GM19023 (cell line): ENCODE data around the gene SUPT20H.
"Not testable (repeated sequence)": the region's sequence is repeated elsewhere in the genome, so short reads cannot be mapped to it uniquely, and the experiment has no call there.

Experiments used
- ATAC-seq: cut with Tn5 transposase; IDR thresholded peaks from one replicate; pipeline ENCODE4 v1.9.1; 2021; ENCODE audit warnings: mild to moderate bottlenecking, moderate library complexity; ENCODE audit not compliant: unreplicated experiment

Gene SUPT20H

GRCh38 chr13:37070145-37070695 lies 10.7 kb upstream of the SUPT20H start:
- ATAC-seq, result no peak

- no peak for ATAC-seq
Measured at GRCh38 chr13:37069597-37070103, 10.2 kb upstream of the SUPT20H start.

GRCh38 chr13:37068962-37069361 lies 9.5 kb upstream of the SUPT20H start:
- ATAC-seq, result no peak

- no peak for ATAC-seq
Measured at GRCh38 chr13:37067874-37068273, 8.4 kb upstream of the SUPT20H start.

GRCh38 chr13:37065890-37066526 lies 6.5 kb upstream of the SUPT20H start:
- ATAC-seq, result no peak

DNA sequence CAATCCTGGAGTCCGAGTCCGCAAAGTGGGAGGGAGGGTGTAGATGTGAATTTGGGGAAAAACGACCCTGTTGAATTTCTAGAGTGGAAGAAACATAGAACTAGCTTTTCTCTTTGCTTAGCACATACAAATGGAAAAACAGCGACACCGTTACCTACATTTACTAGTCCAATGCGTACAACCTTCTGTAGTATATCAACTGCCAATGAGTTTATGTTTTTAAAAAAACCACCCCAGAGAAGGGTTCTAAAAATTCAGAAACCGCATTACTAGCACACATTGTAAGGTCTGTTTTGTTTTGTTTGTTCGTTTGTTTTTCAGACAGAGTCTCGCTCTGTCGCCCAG lies 332 bp upstream of the SUPT20H start:
- ATAC-seq, result peak; percentile 32

- not testable (repeated sequence) for ATAC-seq
Measured at GRCh38 chr13:37056228-37056627, 3.3 kb downstream of the SUPT20H start.

- not testable (repeated sequence) for ATAC-seq
Measured at GRCh38 chr13:37053111-37053510, 6.4 kb downstream of the SUPT20H start.

GRCh38 chr13:37049810-37050209 lies 9.7 kb downstream of the SUPT20H start:
- no peak for ATAC-seq

GRCh38 chr13:37047846-37048245 lies 11.6 kb downstream of the SUPT20H start:
- ATAC-seq, result no peak

- ATAC-seq, result no peak
Measured at GRCh38 chr13:37047032-37047431, 12.5 kb downstream of the SUPT20H start.

- ATAC-seq, result no peak
Measured at GRCh38 chr13:37046062-37046461, 13.4 kb downstream of the SUPT20H start.

- ATAC-seq, result no peak
Measured at GRCh38 chr13:37040789-37041188, 18.7 kb downstream of the SUPT20H start.

DNA sequence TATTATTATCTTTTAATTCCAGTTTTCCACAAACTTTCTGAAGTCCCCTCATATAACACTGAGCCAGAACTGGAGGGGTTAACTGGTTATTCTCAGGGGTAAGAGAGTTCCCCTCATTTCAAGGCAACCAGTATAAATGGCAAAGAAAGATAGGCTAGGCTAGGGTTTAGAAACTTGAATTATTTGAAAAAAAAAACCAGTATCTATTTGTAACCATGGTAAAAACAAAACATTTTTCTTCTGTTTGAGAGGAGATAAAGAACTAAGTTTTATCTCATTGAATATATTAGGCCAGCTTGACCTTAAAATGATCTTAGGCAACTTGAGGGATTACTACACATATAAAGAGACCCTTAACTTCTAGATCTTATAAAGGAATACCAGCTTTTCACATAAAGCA lies 19.6 kb downstream of the SUPT20H start:
- ATAC-seq, result no peak

GRCh38 chr13:37037241-37037640 lies 22.2 kb downstream of the SUPT20H start:
- ATAC-seq, result no peak

- no peak for ATAC-seq
Measured at GRCh38 chr13:37029617-37030016, 29.9 kb downstream of the SUPT20H start.

- ATAC-seq, result no peak
Measured at GRCh38 chr13:37027639-37028038, 31.8 kb downstream of the SUPT20H start.

DNA sequence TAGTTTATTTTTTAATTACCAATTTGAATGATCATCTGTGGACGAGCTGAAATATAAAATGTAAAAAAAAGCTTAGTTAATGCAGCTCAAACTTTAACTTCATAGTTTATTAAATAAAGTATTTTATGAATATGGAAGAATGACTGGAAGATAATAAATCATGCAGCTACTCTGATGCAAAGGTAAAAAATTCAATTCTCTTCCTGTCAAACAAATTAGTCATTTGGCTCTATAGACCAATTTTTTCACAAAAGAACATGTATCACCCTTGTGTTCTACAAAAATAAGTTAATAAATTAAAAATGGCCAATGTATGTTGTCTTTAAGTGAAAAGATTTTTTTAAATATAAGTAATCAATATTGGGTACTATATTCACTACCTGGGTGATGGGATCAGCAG lies 32.7 kb downstream of the SUPT20H start:
- ATAC-seq, result no peak

DNA sequence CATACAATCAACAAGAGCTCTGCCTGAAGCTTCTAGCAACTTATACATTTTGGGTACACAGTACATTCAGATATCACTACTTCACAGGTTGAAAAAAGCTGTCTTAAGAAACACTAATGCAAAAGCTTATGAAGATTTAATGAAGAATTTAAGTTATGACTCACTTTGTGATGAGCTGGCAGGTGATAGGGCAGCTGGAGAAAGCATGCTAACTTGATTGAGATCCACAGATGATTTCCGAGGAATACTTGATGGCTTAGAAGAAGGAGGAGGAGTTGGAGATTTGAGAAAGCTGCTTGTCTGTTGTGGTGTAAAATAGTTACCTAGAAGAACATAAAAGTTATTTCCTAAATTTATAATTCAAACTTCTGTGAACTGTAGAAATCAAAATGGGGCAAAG lies 35.6 kb downstream of the SUPT20H start:
- no peak for ATAC-seq

DNA sequence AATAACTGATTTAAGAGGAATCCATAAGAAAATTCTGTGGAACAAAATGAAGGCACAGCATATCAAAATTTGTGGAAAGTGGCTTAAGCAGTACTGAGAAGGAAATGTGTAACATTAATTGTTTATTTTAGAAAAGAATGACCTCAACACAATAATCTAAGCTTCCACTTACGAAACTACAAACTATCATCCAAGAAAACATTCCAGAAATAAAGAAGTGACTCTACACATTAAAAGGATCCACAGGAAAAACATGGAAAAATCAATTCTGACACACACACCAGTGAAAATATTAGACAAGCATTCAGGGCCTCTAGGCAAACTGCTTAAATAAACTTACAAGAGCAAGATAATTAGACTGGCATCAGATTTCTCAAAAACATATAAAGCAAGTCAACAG lies 44.9 kb downstream of the SUPT20H start:
- no peak for ATAC-seq

GRCh38 chr13:37011788-37012187 lies 47.7 kb downstream of the SUPT20H start:
- no peak for ATAC-seq

GRCh38 chr13:37011002-37011401 lies 48.5 kb downstream of the SUPT20H start:
- ATAC-seq, result no peak

- ATAC-seq, result no peak
Measured at GRCh38 chr13:37010424-37010823, 49.1 kb downstream of the SUPT20H start.
